GM13977 (cell line): ENCODE results near the gene GTF3A.
A peak's percentile ranks its signal among the peaks of the same experiment; 100 is the strongest.

Source experiments
- DNase-seq: peaks from one replicate; pipeline ENCODE4 v3.0.0; 2012; ENCODE audit warnings: low spot score
- CTCF ChIP-seq: IDR thresholded peaks from 2 replicates; pipeline ENCODE4 v1.5.1; 2012; ENCODE audit warnings: mild to moderate bottlenecking, control low read depth; ENCODE audit not compliant: insufficient read depth; ENCODE audit errors: extremely low read depth, missing control alignments
- in situ Hi-C: fragments of 300-500 bp; cut with MboI; formaldehyde crosslinking; loops from one replicate; pipeline ENCODE4 v1.12.0; 2022; ENCODE audit warnings: low sequenced_read_pairs, low pct_unique_long_range_greater_than_20kb, mixed read lengths, inconsistent platforms; ENCODE audit not compliant: unreplicated experiment

GTF3A gene

GRCh38 chr13:27424246-27425157, at the start of gene GTF3A:
TSS of gene GTF3A (plus strand) at chr13:27424619.
- peak; percentile 97 for DNase-seq
- TF ChIP-seq CTCF: no peak
- in situ Hi-C loops: no loop called here

DNA sequence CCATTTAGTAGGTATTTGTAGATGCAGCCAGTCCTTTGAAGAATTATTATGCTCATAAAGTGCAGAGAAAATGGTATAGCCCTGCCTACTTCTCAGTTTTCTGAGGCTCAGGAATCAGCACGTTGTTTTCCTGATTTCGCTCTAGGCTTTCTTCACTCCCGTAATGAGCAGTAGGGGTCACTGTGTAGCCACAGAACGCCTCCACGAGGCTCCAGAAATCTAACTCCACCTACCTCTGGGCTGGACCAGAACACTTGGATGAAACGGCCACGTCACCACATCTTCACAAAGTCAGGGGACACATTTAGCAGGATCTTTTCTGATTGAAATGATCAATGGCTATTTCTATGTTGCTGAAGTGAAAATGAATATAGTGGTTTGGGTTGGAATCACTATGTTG, 49.8 kb upstream of the GTF3A start:
- peak; percentile 77 for DNase-seq
- in situ Hi-C loops: loop anchor here (10.0 to 25.0 kb wide), 2 partner anchors 463 to 610 kb away; partner anchors contain the start of gene URAD
- peak; percentile 77 for TF ChIP-seq CTCF

DNA sequence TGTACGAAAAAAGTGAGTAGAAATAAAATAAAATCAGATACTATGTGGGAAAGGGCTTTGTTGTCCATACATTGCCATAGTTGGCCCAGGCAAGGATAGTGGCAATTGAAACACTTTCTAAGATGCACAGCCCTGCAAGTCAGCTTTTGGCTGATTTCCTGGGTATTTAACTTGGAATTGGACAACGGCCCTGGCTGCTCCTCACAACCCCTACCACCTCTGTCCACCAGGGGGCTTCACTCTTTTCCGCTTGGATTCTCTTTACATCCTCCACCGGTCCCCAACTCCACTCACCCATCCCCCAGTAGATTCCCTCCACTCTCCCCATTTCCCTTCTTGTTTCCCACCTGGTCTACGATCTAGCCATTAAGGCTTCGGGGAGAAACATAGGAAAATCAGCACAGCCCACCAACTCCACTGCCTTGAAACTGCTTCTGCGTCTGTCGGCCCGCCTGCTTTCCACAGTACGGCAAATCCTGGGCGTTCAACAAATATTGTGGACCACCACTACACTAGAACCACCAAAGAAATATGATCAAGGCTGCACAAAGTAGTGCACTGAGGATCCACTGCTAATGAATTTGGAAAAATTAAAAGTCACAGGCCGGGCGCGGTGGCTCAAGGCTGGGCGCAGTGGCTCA, 48.6 kb upstream of the GTF3A start:
- DNase-seq: peak; percentile 63
- in situ Hi-C loops: loop anchor here (10.0 to 25.0 kb wide), 2 partner anchors 461 to 609 kb away; partner anchors contain the start of gene URAD
- peak; percentile 68 for TF ChIP-seq CTCF

- DNase-seq: no peak
- in situ Hi-C loops: loop anchor here (10.0 to 25.0 kb wide), 2 partner anchors 458 to 606 kb away; partner anchors contain the start of gene URAD
- TF ChIP-seq CTCF: no peak
These were observed 45.3 kb upstream of the GTF3A start for GRCh38 chr13:27379126-27379525.

DNA sequence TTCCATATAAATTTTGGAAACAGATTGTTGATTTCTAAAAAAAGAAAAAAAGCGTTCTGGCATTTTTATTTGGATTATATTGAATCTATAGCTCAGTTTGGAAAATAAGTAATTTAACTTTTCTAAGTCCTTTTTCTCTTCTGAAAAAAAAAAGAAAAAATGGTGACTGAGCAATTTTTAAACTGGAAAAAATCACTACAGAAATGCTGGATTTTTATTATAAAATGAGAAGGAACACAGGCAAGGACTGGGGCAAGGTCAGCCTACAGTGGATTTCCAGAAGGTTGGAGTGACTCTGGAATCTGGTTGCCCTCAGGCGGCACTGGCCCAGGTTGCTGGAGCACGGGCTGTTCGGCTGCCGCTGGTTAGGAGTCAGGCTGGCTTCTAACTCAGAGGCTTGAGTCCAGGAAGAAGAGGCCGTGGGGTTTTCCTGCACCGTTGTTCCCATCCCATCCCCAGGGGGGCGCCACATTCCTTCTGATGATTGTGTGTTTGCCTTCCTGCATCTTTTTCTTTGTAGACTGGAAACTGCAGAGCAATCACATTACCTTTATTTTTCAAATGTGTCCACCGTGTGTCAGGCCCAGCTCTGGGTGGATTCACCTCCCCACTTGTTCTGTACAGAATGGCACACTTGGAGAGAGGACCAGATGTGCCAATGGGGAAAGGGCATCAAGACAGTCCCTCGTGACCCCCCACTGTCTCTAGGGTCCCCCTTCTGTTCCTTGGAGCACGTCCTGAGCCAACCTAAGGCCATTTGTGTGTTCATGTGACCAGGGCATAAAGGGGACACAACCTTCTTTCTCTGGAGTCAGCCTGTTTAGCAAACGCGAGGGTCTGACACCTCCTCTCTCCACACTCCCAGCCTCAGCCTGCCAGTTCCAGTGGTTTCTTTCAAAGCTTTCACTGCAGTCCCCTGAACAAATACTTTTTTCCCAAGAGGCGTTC, 44.5 kb upstream of the GTF3A start:
- in situ Hi-C loops: loop anchor here (10.0 to 25.0 kb wide), 2 partner anchors 457 to 605 kb away; partner anchors contain the start of gene URAD
- peak; percentile 72 for DNase-seq
- peak; percentile 53 for TF ChIP-seq CTCF
